K562 (cell line): ENCODE measurements around the gene ICE2. TPM values are rescaled to one million over a fixed set of nuclear protein-coding genes. Genes with fewer than 3 reads are reported as not detected.
A peak's percentile ranks its signal among the peaks of the same experiment; 100 is the strongest.

Experiments
- ADNP ChIP-seq: fragments of 200-800 bp; sonication (Bioruptor generic); IDR thresholded peaks from 2 replicates; pipeline ENCODE4 v1.6.1; 2016; ENCODE audit warnings: missing genetic modification characterization, missing compliant biosample characterization
- ATF1 ChIP-seq, 2 experiments: fragments of 450-650 bp in 1 of 2; IDR thresholded peaks; 2 replicates each; pipeline ENCODE4 v1.6.1; 2016; ENCODE audit warnings: missing compliant biosample characterization in 1 of 2, missing genetic modification characterization in 1 of 2
- BRCA1 ChIP-seq, 2 experiments: fragments of 450-650 bp in 1 of 2; sonication (generic) in 1 of 2; formaldehyde crosslinking in 1 of 2; IDR thresholded peaks; 2 replicates each; pipeline versions ENCODE4 v1.5.0 to v1.6.1; 2017 to 2020; ENCODE audit warnings: mild to moderate bottlenecking in 1 of 2, missing genetic modification reagents in 1 of 2
- CREBBP ChIP-seq: IDR thresholded peaks from one replicate; pipeline ENCODE4 v1.6.1; 2012; ENCODE audit warnings: low read depth, mild to moderate bottlenecking, control low read depth, inconsistent platforms, low read length
- E2F3 ChIP-seq: fragments of 250-450 bp; sonication (Bioruptor Pico); IDR thresholded peaks from 2 replicates; pipeline ENCODE4 v1.4.0; 2020; ENCODE audit warnings: mild to moderate bottlenecking
- E2F5 ChIP-seq: sonication (generic); formaldehyde crosslinking; IDR thresholded peaks from 2 replicates; pipeline ENCODE4 v1.8.0; 2022; ENCODE audit warnings: mild to moderate bottlenecking, missing genetic modification reagents
- EHMT2 ChIP-seq: fragments of 450-650 bp; IDR thresholded peaks from 2 replicates; pipeline ENCODE4 v1.6.1; 2018; ENCODE audit warnings: antibody characterized with exemption
- FOXO4 ChIP-seq: fragments of 450-650 bp; formaldehyde crosslinking; IDR thresholded peaks from 2 replicates; pipeline ENCODE4 v1.4.0; 2020; ENCODE audit warnings: mild to moderate bottlenecking, moderate library complexity
- KDM4B ChIP-seq, 2 experiments: fragments of 450-650 bp in 1 of 2; sonication (generic) in 1 of 2; IDR thresholded peaks; 2 replicates each; pipeline ENCODE4 v1.6.1; 2016 to 2017; ENCODE audit warnings: borderline replicate concordance in 2 of 2, antibody characterized with exemption in 1 of 2, low read depth in 1 of 2, mild to moderate bottlenecking in 1 of 2
- LARP7 ChIP-seq: fragments of 450-650 bp; IDR thresholded peaks from 2 replicates; pipeline ENCODE4 v1.6.1; 2016
- MCM2 ChIP-seq: fragments of 450-650 bp; IDR thresholded peaks from 2 replicates; pipeline ENCODE4 v1.6.1; 2017; ENCODE audit warnings: low read depth, mild to moderate bottlenecking
- MCM7 ChIP-seq, 2 experiments: fragments of 450-650 bp; IDR thresholded peaks; 2 replicates each; pipeline ENCODE4 v1.6.1; 2016 to 2018
- PHF8 ChIP-seq: fragments of 200-600 bp; sonication (generic); IDR thresholded peaks from 2 replicates; pipeline ENCODE4 v1.6.1; 2012; ENCODE audit warnings: mixed run types, mild to moderate bottlenecking, inconsistent platforms, low read length, moderate library complexity, borderline replicate concordance
- SAFB ChIP-seq: fragments of 200-400 bp; formaldehyde crosslinking; IDR thresholded peaks from 2 replicates; pipeline ENCODE4 v1.6.1; 2017; ENCODE audit warnings: low read depth, low read length, borderline replicate concordance
- SMARCE1 ChIP-seq: fragments of 450-650 bp; IDR thresholded peaks from 2 replicates; pipeline ENCODE4 v1.7.1; 2016; ENCODE audit warnings: mild to moderate bottlenecking
- SP1 ChIP-seq: sonication (generic); formaldehyde crosslinking; IDR thresholded peaks from 2 replicates; pipeline ENCODE4 v1.8.1; 2022; ENCODE audit warnings: mild to moderate bottlenecking, missing genetic modification reagents
- STAG1 ChIP-seq: sonication (generic); formaldehyde crosslinking; IDR thresholded peaks from 2 replicates; pipeline ENCODE4 v1.5.0; 2020; ENCODE audit warnings: missing genetic modification reagents, borderline replicate concordance
- TBL1XR1 ChIP-seq, 2 experiments: IDR thresholded peaks; 2 replicates each; pipeline ENCODE4 v1.6.1; 2012; ENCODE audit warnings: improper control_type of control experiment in 2 of 2, low read length in 2 of 2, mild to moderate bottlenecking in 1 of 2
- THRAP3 ChIP-seq: fragments of 450-650 bp; IDR thresholded peaks from 2 replicates; pipeline ENCODE4 v1.6.1; 2016; ENCODE audit warnings: mild to moderate bottlenecking, inconsistent platforms, borderline replicate concordance
- TOE1 ChIP-seq, 2 experiments: fragments of 450-650 bp in 1 of 2; sonication (generic) in 1 of 2; formaldehyde crosslinking in 1 of 2; IDR thresholded peaks; 2 replicates each; pipeline versions ENCODE4 v1.7.1 to v1.8.0; 2016 to 2022; ENCODE audit warnings: borderline replicate concordance in 2 of 2, mild to moderate bottlenecking in 2 of 2, antibody characterized with exemption in 1 of 2, inconsistent platforms in 1 of 2, low read depth in 1 of 2, missing genetic modification reagents in 1 of 2, moderate library complexity in 1 of 2
- ZNF174 ChIP-seq: fragments of 250-450 bp; sonication (Bioruptor Pico); IDR thresholded peaks from 2 replicates; pipeline ENCODE4 v1.4.0; 2020; ENCODE audit warnings: mild to moderate bottlenecking
- ZNF384 ChIP-seq: IDR thresholded peaks from 2 replicates; pipeline ENCODE4 v1.6.1; 2012; ENCODE audit warnings: low read depth, low read length, improper control_type of control experiment
- ZNF398 ChIP-seq: fragments of 250-450 bp; sonication (Bioruptor Pico); IDR thresholded peaks from 2 replicates; pipeline ENCODE4 v1.8.0; 2021; ENCODE audit warnings: moderate library complexity, mild to moderate bottlenecking, inconsistent platforms
- ZNF707 ChIP-seq: fragments of 250-450 bp; sonication (Bioruptor Pico); conservative IDR thresholded peaks from 2 replicates; pipeline ENCODE4 v1.8.0; 2022; ENCODE audit warnings: inconsistent platforms, mild to moderate bottlenecking, moderate library complexity
- ZNF717 ChIP-seq: fragments of 250-450 bp; sonication (Bioruptor Pico); IDR thresholded peaks from 2 replicates; pipeline ENCODE4 v1.5.0; 2021
- polyA plus RNA-seq, 8 experiments: library from polyadenylated mRNA; depleted of rRNA in 4 of 8; stranded (reverse) in 5 of 8; unstranded in 3 of 8; fragments of >200 nt; fragmentation: Nextera tagmentation in 2 of 8; fragmentation: Illumina TruSeq in 1 of 8; extraction: Ambion mirVana in 2 of 8; extraction: Trizol in 1 of 8; gene quantifications; 2 replicates each; pipeline versions ENCODE4 v1.2.1 to v1.2.3, GENCODE V29; 2011 to 2014; ENCODE audit warnings: inconsistent platforms in 1 of 8, missing spikeins in 1 of 8
- total RNA-seq, 7 experiments: library from RNA; depleted of rRNA in 6 of 7; stranded (reverse); fragments of >200 nt in 6 of 7; fragmentation: Illumina TruSeq in 2 of 7; extraction: Trizol in 2 of 7; gene quantifications; 2 replicates each; pipeline versions ENCODE4 v1.2.1 to v1.2.3, GENCODE V29; 2011 to 2021; ENCODE audit warnings: low replicate concordance in 1 of 7

ICE2 gene
- total and polyA plus RNA-seq, 9 of the 15 experiments (the other 6 are each of a cell fraction or from before 2014, with no cell fraction given): 21.8 to 87.9 (median 58.1) TPM

DNA sequence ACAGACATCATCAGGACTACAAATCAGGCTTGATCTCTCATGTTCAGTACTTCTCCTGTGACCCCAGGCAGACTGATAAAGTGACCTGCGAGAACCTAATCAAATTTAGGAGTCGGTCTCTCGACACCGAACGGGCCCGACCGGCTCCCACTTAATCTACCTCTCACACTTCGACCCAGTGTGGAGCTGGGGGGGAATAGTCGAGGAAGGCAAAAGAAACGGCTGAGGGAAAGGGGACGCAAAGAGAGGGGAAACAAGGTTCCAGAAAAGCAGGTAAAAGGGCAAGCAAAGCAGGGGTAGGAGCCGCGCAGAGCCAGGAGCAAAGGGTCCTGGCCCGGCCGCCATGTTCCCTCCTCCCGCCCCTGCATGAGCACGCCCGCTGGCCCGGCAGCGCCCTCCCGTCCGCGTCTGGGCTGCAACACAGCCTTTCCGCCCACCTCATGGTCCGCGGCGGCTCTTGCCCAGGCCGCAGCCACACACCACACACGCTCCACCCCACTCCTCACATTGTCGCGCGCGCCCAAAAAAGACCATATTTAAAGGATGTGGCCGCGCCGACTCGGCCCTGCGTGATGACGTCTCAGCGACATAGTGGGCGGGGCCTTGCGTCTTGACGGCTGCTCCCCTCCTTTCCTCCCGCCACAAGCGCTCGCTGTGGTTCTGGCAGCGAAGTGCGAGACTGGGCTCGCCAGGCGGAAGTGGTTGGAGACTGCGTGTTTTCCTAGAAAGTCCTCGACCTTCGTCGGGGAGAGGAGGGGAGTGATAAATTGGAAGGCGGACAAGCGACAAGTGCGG lies at the start of gene ICE2 (continued):
- TF ChIP-seq ZNF398 (no peak), ADNP (tag) (no peak), MCM2 (no peak), FOXO4 (CRISPR knock-in tag) (no peak), TOE1 (IDR thresholded peaks at IDR 0.05; ENCODE audit: borderline replicate concordance) (0 out of 2 replicates have a peak, but pooled peaks have one; percentile 47), TOE1 (CRISPR knock-in tag; IDR thresholded peaks at IDR 0.05; ENCODE audit: borderline replicate concordance, low read depth) (no peak; the same call in 1 of the 2 replicates), KDM4B (IDR thresholded peaks at IDR 0.05; ENCODE audit: borderline replicate concordance in 2 of 2, low read depth in 1 of 2) (no peak), ZNF174 (CRISPR knock-in tag) (no peak), THRAP3 (no peak), PHF8 (peak; percentile 99), STAG1 (CRISPR knock-in tag) (no peak), ATF1 (CRISPR knock-in tag; IDR thresholded peaks at IDR 0.05) (peak; percentile 90), ATF1 (tag; IDR thresholded peaks at IDR 0.05) (peak; percentile 98), MCM7 (IDR thresholded peaks at IDR 0.05) (no peak), SP1 (CRISPR knock-in tag) (peak; percentile 95), SAFB (peak; percentile 95), BRCA1 (IDR thresholded peaks at IDR 0.05) (no peak), BRCA1 (CRISPR knock-in tag; IDR thresholded peaks at IDR 0.05) (no peak), CREBBP (no peak), ZNF707 (no peak), LARP7 (0 out of 2 replicates have a peak, but pooled peaks have one; percentile 74), SMARCE1 (no peak), E2F5 (no peak), EHMT2 (no peak), TBL1XR1 (IDR thresholded peaks at IDR 0.05; ENCODE audit: low read length in 2 of 2) (peak in 1 of 2 experiments; percentile 60; a peak in 2 of 4 replicates), E2F3 (CRISPR knock-in tag) (no peak), ZNF384 (no peak), ZNF717 (CRISPR knock-in tag) (no peak)
